Kasumi-1 (cell line): ENCODE results near the gene RNF212.

ENCODE experiments used
- DNase-seq, 2 experiments: peaks; one replicate each; lab custom pipeline; 2025; lab: John Stamatoyannopoulos, UW

RNF212 gene

GRCh38 chr4:1115528-1116293 is 2.3 kb upstream of the RNF212 start:
- DNase-seq, result no peak

DNA sequence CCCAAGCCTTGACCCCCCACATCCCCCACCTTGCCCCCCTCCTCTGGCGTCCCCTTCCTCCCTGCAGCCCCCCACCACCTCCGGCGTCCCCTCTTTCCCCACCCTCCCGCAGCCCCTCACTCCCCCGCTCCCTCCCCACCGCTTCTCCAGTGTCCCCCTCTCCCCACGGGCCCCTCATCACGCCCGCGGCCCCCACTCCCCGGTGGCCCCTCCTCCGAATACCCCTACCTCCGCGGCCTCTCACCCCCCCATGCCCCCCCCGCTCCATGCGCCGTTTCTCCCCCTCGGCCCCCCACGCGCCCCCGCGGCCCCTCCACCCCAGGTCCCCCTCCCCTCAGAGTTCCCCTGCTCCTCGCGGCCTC is 562 bp downstream of the RNF212 start:
- no peak for DNase-seq

GRCh38 chr4:1112174-1112820 is 1.1 kb downstream of the RNF212 start:
- DNase-seq, result no peak

GRCh38 chr4:1111259-1111809 is 2.0 kb downstream of the RNF212 start:
- DNase-seq, result no peak

DNA sequence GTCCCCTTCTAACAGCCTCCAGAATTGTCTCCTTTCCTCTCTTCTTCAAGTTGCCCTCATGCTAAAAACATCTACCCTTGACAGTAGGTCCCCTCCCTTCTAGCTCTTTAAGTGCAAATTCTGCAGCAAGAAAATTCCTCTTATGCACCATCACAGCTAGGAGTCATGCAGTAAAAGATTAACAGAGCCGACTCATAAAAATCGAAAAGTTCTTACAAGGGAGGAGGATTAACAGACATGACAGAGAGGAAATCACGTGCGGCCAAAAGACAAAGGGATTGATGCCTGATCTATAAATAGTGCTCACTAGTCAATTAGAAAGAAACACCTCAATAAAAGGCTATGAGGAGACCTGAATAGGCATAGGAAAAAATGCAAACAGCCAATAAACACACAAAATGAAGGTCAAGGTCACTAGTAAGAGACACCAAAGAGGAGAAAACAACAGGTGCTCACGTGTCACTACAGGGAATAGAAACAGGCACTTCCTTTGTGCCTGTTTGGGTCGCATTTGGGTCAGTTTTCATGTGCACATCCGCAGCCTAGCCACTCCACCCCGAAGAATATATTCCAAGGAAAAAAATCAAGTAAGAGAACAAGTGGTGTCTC is 3.4 kb downstream of the RNF212 start:
- no peak for DNase-seq

DNA sequence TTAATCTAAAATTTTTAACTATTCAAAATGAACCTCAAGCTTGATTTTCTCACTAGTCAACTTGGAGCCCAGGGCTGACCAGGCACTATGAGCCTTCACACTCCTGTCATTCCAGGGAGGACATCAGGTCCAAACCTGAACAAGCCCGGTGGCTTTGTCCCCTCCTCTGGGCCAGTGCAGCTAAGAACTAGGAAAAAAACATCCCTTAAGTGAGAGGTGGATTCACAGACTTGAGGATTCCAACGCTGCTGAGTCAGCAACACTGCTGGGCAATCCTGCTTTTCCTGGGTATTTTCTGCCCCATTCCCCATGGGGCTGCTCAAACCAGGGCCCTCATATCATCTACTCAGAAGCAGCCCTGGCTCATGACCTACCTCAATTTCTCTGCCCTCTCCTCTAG is 4.0 kb downstream of the RNF212 start:
- DNase-seq, result no peak

DNA sequence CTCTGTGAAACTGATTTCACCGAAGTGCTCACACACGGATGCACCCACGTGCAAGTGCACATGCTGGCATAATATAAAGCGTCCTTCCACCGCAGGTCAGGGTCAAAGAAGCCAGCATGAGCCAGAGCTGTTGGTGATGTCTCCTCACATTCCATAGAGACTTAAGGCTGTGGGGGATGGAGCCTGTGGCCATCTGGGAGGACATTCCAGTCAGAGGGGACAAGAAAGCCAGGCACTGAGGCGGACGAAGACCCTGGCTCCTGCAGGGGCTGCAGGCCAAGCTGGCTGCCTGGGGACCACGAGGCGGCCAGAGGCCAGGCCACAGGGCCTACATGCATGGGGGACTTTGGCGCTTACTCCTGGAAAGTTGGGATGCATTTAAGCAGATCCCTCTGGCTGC is 7.7 kb downstream of the RNF212 start:
- no peak for DNase-seq

DNA sequence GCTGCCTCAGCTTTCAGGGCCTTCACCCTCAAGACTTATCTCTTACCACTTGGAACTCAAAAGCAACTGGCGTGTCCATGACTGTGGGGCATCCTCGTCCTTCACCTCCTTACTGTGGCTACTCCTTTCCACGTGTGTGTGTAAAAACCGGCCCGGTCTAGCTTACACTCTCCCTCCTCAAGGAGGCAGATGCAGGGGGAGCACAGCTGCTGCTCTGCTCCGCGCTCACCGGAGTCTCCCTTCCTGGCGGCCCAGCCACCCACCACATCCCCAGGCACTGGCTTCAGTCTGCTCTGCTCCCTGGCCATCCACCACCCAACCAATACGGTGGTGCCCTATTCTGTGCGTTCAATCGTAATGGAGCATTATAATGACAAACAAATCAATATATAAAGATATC is 8.3 kb downstream of the RNF212 start:
- DNase-seq, result no peak

GRCh38 chr4:1104647-1105046 is 8.7 kb downstream of the RNF212 start:
- DNase-seq, result no peak

- no peak for DNase-seq
Observed at GRCh38 chr4:1099684-1100335, 13.6 kb downstream of the RNF212 start.

GRCh38 chr4:1099270-1099669 is 14.1 kb downstream of the RNF212 start:
- DNase-seq, result no peak

DNA sequence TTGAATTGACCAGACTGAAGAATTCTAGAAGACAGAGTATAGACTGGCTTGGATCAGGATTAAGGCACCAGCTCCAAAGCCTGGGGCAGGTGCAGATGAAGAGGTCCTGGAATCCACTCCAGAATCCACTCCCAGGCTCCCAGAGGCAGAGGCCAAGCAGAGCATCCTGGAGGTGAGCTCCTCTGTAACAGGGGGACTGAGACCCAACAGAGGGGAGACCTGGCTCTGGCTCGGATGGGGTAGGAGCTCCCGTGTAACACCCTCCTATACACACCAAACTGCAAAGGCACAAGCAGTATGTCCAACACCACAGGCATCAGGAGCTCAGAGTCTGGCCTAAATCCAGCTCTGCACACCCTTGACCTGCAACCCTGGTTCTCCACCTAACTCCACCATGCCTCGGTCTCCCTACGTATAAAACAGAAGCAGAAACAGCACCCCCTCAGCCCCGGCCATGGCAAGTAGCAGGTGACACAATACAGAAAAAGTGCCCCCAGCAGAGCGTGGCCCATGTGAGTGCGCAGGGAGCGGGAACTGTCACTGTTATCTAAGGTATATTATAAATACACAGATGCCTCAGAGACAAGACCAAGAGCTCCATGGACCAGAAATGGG is 14.9 kb downstream of the RNF212 start:
- DNase-seq, result no peak

DNA sequence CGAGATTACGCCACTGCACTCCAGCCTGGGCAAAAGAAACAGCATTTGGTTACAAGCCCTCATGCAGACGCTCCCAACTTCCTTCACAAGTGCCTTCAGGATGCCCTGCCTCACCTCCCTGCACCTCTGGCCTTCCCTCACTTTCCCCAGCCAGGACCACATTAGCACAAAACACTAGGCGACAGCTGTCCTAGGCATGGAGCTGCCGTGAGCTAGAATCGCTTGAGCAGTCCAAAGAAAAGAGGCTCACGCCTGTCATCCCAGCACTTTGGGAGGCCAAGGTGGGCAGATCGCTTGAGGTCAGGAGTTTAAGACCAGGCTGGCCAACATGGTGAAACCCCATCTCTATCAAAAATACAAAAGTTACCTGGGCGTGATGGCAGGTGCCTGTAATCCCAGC is 15.8 kb downstream of the RNF212 start:
- no peak for DNase-seq

GRCh38 chr4:1096841-1097240 is 16.5 kb downstream of the RNF212 start:
- no peak for DNase-seq

DNA sequence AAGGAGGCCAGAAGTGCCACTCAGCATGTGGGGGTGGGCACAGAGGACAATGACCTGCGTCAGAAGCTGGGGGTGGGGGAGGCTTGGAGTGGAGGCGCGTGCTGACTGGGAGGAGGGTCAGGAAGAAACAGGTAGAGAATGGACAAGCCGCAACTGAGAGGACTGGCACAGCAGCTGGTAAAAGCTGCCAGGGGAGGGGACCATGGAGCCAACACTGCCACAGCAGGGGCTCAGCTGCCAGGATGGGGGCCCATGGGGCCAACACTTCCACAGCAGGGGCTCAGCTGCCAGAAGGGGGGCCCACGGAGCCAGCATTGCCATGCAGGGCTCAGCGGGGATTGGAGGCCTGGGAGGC is 19.1 kb downstream of the RNF212 start:
- DNase-seq, result no peak

DNA sequence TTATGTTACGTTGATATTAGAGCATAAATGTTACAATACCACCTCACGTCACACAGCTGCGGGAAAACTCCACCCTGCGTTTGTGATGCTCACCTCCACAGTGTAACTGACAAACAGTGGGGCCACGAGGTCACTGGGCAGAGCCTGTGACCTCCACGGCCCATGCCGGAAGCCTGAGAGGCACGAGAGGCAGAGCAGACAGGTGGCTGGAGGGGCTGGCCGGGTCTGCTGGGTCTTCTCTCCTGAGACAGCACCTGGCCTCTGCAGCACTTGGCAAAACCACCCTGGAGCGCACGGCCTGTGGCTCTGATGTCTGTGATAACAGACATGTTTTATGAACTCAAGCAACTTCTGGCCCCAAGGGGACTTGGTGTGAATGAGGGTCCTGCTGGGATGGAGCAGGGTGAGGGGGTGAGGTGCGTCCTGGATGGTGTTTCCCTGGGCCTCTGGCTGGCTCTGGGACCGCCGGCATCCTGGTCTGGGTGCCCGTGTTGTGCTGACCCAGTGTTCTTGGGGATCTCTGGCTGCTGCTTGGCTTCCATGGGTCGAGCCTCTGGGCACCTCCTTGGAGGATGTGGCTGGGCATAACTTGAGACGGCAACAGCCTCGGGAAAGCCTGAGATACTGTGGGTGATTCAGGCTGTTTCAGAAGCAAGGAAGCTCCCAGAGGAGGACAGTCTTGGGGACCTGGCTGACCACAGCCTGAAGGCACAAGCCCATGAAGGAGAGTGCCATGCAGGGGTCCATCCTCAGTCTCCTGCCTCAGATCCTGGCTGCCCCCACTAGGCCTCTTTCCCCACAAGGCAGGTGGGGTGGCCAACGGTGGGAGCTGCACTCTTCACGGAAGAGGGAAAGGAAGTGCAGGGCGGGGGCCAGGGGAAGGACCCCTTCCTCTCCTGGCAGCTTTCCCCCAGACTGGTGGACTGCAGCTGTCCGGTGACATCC is 19.7 kb downstream of the RNF212 start:
- no peak for DNase-seq

DNA sequence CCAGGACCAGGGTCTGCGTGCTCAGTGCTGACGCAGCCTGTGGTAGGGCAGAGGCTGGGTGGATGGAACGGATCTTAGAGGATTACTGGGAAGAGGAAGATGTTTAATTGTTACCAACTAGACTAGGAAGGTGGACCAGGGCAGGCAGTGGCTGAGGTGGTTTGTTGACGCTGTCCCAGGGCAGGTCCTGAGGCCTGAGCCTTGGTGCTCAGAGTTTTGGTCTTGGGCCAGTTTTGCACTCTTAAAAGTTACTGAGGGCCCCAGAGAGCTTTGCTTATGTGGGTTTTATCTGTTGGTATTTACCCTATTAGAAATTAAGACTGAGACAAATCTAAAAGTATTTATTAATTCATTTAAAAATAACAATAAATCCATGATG is 20.4 kb downstream of the RNF212 start:
- DNase-seq, result no peak

- DNase-seq, result no peak
Observed at GRCh38 chr4:1092026-1092982, 21.1 kb downstream of the RNF212 start.

GRCh38 chr4:1091561-1091995 is 21.8 kb downstream of the RNF212 start:
- DNase-seq, result no peak
